IMR-90 (cell line): Measurements from ENCODE around the gene CD82. TPM values are rescaled to one million over a fixed set of nuclear protein-coding genes. Genes with fewer than 3 reads are reported as not detected.

ENCODE experiments used
- ATAC-seq: fragments of 200-7000 bp; cut with Tn5 transposase; 2 replicates; pipeline ENCODE4 v1.9.1; 2020; ENCODE audit warnings: low read depth, mild to moderate bottlenecking, moderate library complexity
- BruUV-seq: library from RNA; stranded (reverse); fragments of 400-500 nt; replicated peaks from 2 replicates; lab custom pipeline; 2021; lab: Mats Ljungman, UMichigan
- CTCF ChIA-PET: fragments of 300-600 bp; formaldehyde crosslinking; extraction: SDS; loops from one replicate; lab custom pipeline; 2021; ENCODE audit warnings: antibody characterized with exemption; lab: Yijun Ruan, JAX
- POLR2A ChIA-PET: fragments of 300-600 bp; sonication (Branson Sonifier 250); formaldehyde crosslinking; loops from one replicate; lab custom pipeline; 2022; ENCODE audit warnings: antibody characterized with exemption; ENCODE audit not compliant: unreplicated experiment; lab: Charles Lee
- DNase-seq: peaks from one replicate; pipeline ENCODE4 v3.0.0; 2013
- H2AFZ ChIP-seq: replicated peaks from 2 replicates; pipeline ENCODE3; 2013; ENCODE audit warnings: low read length, mild to moderate bottlenecking; ENCODE audit not compliant: poor library complexity
- H2AK5ac ChIP-seq: 2 replicates; pipeline ENCODE4 v1.6.1; 2013; ENCODE audit warnings: low read depth, low read length, inconsistent platforms
- H2AK9ac ChIP-seq: replicated peaks from 2 replicates; pipeline ENCODE3; 2013; ENCODE audit warnings: mild to moderate bottlenecking, low read depth, low read length, moderate library complexity; ENCODE audit not compliant: poor library complexity
- H2BK120ac ChIP-seq: 2 replicates; pipeline ENCODE4 v1.6.1; 2013; ENCODE audit warnings: low read depth, low read length, inconsistent platforms
- H2BK15ac ChIP-seq: 3 replicates; pipeline ENCODE4 v1.6.1; 2013; ENCODE audit warnings: low read depth, low read length, inconsistent platforms
- H2BK20ac ChIP-seq: 2 replicates; pipeline ENCODE4 v1.6.1; 2013; ENCODE audit warnings: low read depth, mild to moderate bottlenecking, inconsistent platforms, low read length, moderate library complexity
- H2BK5ac ChIP-seq: 2 replicates; pipeline ENCODE4 v1.6.1; 2013; ENCODE audit warnings: mild to moderate bottlenecking, low read depth, low read length, inconsistent platforms; ENCODE audit not compliant: poor library complexity, severe bottlenecking
- H3K14ac ChIP-seq: replicated peaks from 2 replicates; pipeline ENCODE4 v1.6.1; 2013; ENCODE audit warnings: low read depth, low read length, inconsistent platforms
- H3K18ac ChIP-seq: 2 replicates; pipeline ENCODE4 v1.6.1; 2013; ENCODE audit warnings: low read depth, low read length, control low read depth
- H3K23ac ChIP-seq: 2 replicates; pipeline ENCODE4 v1.6.1; 2013; ENCODE audit warnings: low read depth, low read length, inconsistent platforms
- H3K27ac ChIP-seq: 2 replicates; pipeline ENCODE4 v1.5.1; 2013; ENCODE audit warnings: mild to moderate bottlenecking, control low read depth, low read length; ENCODE audit not compliant: insufficient read depth
- H3K27me3 ChIP-seq: 2 replicates; pipeline ENCODE4 v1.6.1; 2013; ENCODE audit warnings: low read length; ENCODE audit not compliant: control insufficient read depth, insufficient read depth
- H3K36me3 ChIP-seq: 2 replicates; pipeline ENCODE4 v1.6.1; 2013; ENCODE audit warnings: low read length, mixed read lengths; ENCODE audit not compliant: control insufficient read depth, insufficient read depth
- H3K4ac ChIP-seq: 2 replicates; pipeline ENCODE4 v1.6.1; 2013; ENCODE audit warnings: low read depth, low read length, inconsistent platforms
- H3K4me1 ChIP-seq: 2 replicates; pipeline ENCODE4 v1.6.1; 2013; ENCODE audit warnings: low read length, mixed read lengths; ENCODE audit not compliant: control insufficient read depth, insufficient read depth
- H3K4me2 ChIP-seq: 2 replicates; pipeline ENCODE4 v1.6.1; 2013; ENCODE audit warnings: low read depth, mild to moderate bottlenecking, control low read depth, low read length, moderate library complexity
- H3K4me3 ChIP-seq: 2 replicates; pipeline ENCODE4 v1.5.1; 2013; ENCODE audit warnings: low read depth, mild to moderate bottlenecking, control low read depth, low read length, moderate library complexity; ENCODE audit not compliant: insufficient read depth
- H3K56ac ChIP-seq: 2 replicates; pipeline ENCODE4 v1.6.1; 2013; ENCODE audit warnings: low read length, inconsistent platforms; ENCODE audit not compliant: insufficient read depth; ENCODE audit errors: extremely low read depth
- H3K79me1 ChIP-seq, 2 experiments: 2 replicates each; pipeline ENCODE4 v1.6.1; 2013; ENCODE audit warnings: low read length in 2 of 2, inconsistent platforms in 1 of 2, low read depth in 1 of 2
- H3K9ac ChIP-seq: 2 replicates; pipeline ENCODE4 v1.6.1; 2013; ENCODE audit warnings: low read depth, low read length, control low read depth
- H3K9me1 ChIP-seq: 2 replicates; pipeline ENCODE4 v1.6.1; 2013; ENCODE audit warnings: low read length, inconsistent platforms; ENCODE audit not compliant: insufficient read depth
- H3K9me3 ChIP-seq: 2 replicates; pipeline ENCODE4 v1.6.1; 2013; ENCODE audit warnings: low read length; ENCODE audit not compliant: control insufficient read depth, insufficient read depth
- H4K20me1 ChIP-seq: 2 replicates; pipeline ENCODE4 v1.6.1; 2013; ENCODE audit warnings: low read length, inconsistent platforms; ENCODE audit not compliant: insufficient read depth
- H4K5ac ChIP-seq: 2 replicates; pipeline ENCODE4 v1.6.1; 2013; ENCODE audit warnings: mild to moderate bottlenecking, low read depth, low read length, control low read depth
- H4K8ac ChIP-seq, 2 experiments: 2 replicates each; pipeline ENCODE4 v1.6.1; 2013; ENCODE audit warnings: low read depth in 2 of 2, low read length in 2 of 2, control low read depth in 1 of 2, inconsistent platforms in 1 of 2
- H4K91ac ChIP-seq: 2 replicates; pipeline ENCODE4 v1.6.1; 2013; ENCODE audit warnings: low read depth, low read length, inconsistent platforms; ENCODE audit not compliant: insufficient read depth
- BHLHE40 ChIP-seq: fragments of 150-350 bp; IDR thresholded peaks from 2 replicates; pipeline ENCODE4 v1.6.1; 2016; ENCODE audit warnings: mild to moderate bottlenecking, low read depth, low read length
- FOS ChIP-seq: fragments of 150-350 bp; IDR thresholded peaks from 2 replicates; pipeline ENCODE4 v1.6.1; 2016; ENCODE audit warnings: low read depth, low read length
- WGBS, 2 experiments: methylation state at CpG; one replicate each; pipeline versions ENCODE4 v1.1.5 to v1.1.7; 2013; ENCODE audit warnings: missing lambda C conversion rate in 2 of 2; ENCODE audit not compliant: insufficient read length in 1 of 2; ENCODE audit errors: extremely low coverage in 2 of 2; 5-methylcytosine and 5-hydroxymethylcytosine counted together
- dilution Hi-C: fragments of 300-500 bp; cut with HindIII; formaldehyde crosslinking; loops from one replicate; pipeline ENCODE4 v1.14.3; 2018; ENCODE audit warnings: low sequenced_read_pairs; ENCODE audit not compliant: unreplicated experiment
- in situ Hi-C: fragments of 300-500 bp; cut with MboI; formaldehyde crosslinking; loops from 3 replicates; pipeline ENCODE4 v1.14.3; 2019; ENCODE audit warnings: low sequenced_read_pairs, inconsistent platforms, mixed read lengths
- intact Hi-C: fragments of 100-400 bp; cut with micrococcal nuclease; formaldehyde crosslinking; loops from 2 replicates; pipeline ENCODE4 v1.10.0; 2022
- polyA plus RNA-seq, 3 experiments: library from polyadenylated mRNA; depleted of rRNA; stranded (reverse); fragments of >200 nt; gene quantifications; 2 replicates each; pipeline ENCODE4 v1.2.3, GENCODE V29; 2012; ENCODE audit warnings: low replicate concordance in 1 of 3
- total RNA-seq: library from RNA; depleted of rRNA; stranded (reverse); fragments of >200 nt; gene quantifications from 2 replicates; pipeline ENCODE4 v1.2.3, GENCODE V29; 2012

Gene CD82
- total and polyA plus RNA-seq, 2 of the 4 experiments (the other 2 are of a cell fraction): 32.8 to 49.4 TPM

GRCh38 chr11:44607319-44607962, 42.0 kb downstream of the CD82 start:
- WGBS, 2 experiments: no CpG with 5 or more reads among the region's 6 CpGs
- Histone ChIP-seq H2BK120ac (peak overlapping the region; percentile 79), H3K23ac (peak overlapping the region; percentile 40), H3K79me1 (peaks cover 0 to 4% of the 10 kb centered on the region in 2 experiments; a peak in 1 of 4 replicates), H3K9ac (no peak overlapping the region), H3K9me1 (peaks cover 20% of the 10 kb centered on the region; the same call in 1 of the 2 replicates), H2AK9ac (peak overlapping the region; percentile 49), H3K27me3 (no peaks in the 10 kb centered on the region), H4K20me1 (peaks cover 6% of the 10 kb centered on the region; the same call in 1 of the 2 replicates), H4K5ac (no peak overlapping the region; the same call in 1 of the 2 replicates), H3K4me2 (peak overlapping the region; percentile 15; the same call in 1 of the 2 replicates), H2BK15ac (peak overlapping the region; percentile 16; the same call in 2 of the 3 replicates), H3K27ac (no peak overlapping the region; the same call in 1 of the 2 replicates), H2BK5ac (peak overlapping the region; percentile 47), H2AFZ (no peak overlapping the region), H2AK5ac (peak overlapping the region; percentile 56; the same call in 1 of the 2 replicates), H3K4me1 (peaks cover 27% of the 10 kb centered on the region), H4K8ac (peak overlapping the region in 1 of 2 experiments; percentile 9; a peak in 2 of 4 replicates), H3K18ac (peak overlapping the region; percentile 48), H4K91ac (peak overlapping the region; percentile 78), H3K14ac (peak overlapping the region; percentile 43), H2BK20ac (peak overlapping the region; percentile 53; the same call in 1 of the 2 replicates), H3K4me3 (no peak overlapping the region), H3K56ac (peak overlapping the region; percentile 15; the same call in 1 of the 2 replicates), H3K4ac (peak overlapping the region; percentile 85), H3K9me3 (no peaks in the 10 kb centered on the region), H3K36me3 (peaks cover 15% of the 10 kb centered on the region)
- dilution Hi-C loops (no loop called here), in situ Hi-C loops (loop anchor here (5.0 kb wide), 1 partner anchor 45 kb away; no protein-coding TSS in a partner anchor), intact Hi-C loops (no loop called here)
- peak; percentile 52 for DNase-seq
- ChIA-PET POLR2A (no interaction called here), CTCF (interaction anchor here (0.6 to 0.9 kb wide), 2 partner anchors 10 to 1170 kb away, joined by 3 to 7 read pairs; no protein-coding TSS in a partner anchor)
- ATAC-seq: peak; percentile 60
- BruUV-seq: no TSS peak
- TF ChIP-seq BHLHE40: no peak
- peak; percentile 66 for TF ChIP-seq FOS
